Suprapubic skin (tissue), 4 donors: Measurements from ENCODE around the gene LYRM4. TPM values are rescaled to one million over a fixed set of nuclear protein-coding genes. Genes with fewer than 3 reads are reported as not detected.

ENCODE experiments used
- DNase-seq, 2 donors: peaks; one replicate each; pipeline ENCODE4 v3.0.0-alpha.2; 2019; ENCODE audit warnings: low spot score in 2 of 2
- H3K27ac ChIP-seq: fragments of 200-600 bp; sonication (generic); one replicate; pipeline ENCODE4 v1.5.1; 2019
- H3K27me3 ChIP-seq: fragments of 200-600 bp; sonication (generic); one replicate; pipeline ENCODE4 v1.5.1; 2019
- H3K36me3 ChIP-seq: fragments of 200-600 bp; sonication (generic); one replicate; pipeline ENCODE4 v1.5.1; 2019
- H3K4me1 ChIP-seq: fragments of 200-600 bp; sonication (generic); one replicate; pipeline ENCODE4 v1.5.1; 2019
- H3K4me3 ChIP-seq: fragments of 200-600 bp; sonication (generic); one replicate; pipeline ENCODE4 v1.5.1; 2019; ENCODE audit warnings: mild to moderate bottlenecking
- H3K9me3 ChIP-seq: fragments of 200-600 bp; sonication (generic); one replicate; pipeline ENCODE4 v1.5.1; 2019
- CTCF ChIP-seq, 2 donors: fragments of 200-600 bp in 1 of 2; fragments of 450-650 bp in 1 of 2; sonication (generic) in 1 of 2; IDR thresholded peaks; one replicate each; pipeline ENCODE4 v1.5.1; 2016 to 2019; ENCODE audit warnings: antibody characterized with exemption in 2 of 2, mild to moderate bottlenecking in 1 of 2, moderate library complexity in 1 of 2
- EP300 ChIP-seq: sonication (generic); formaldehyde crosslinking; IDR thresholded peaks from one replicate; pipeline ENCODE4 v1.6.1; 2017; ENCODE audit warnings: antibody characterized with exemption
- POLR2A ChIP-seq, 2 donors: fragments of 450-650 bp; IDR thresholded peaks; one replicate each; pipeline ENCODE4 v1.6.1; 2017; ENCODE audit warnings: antibody characterized with exemption in 2 of 2, mild to moderate bottlenecking in 2 of 2, moderate library complexity in 2 of 2
- POLR2AphosphoS5 ChIP-seq, 3 donors: sonication (generic); formaldehyde crosslinking; IDR thresholded peaks; one replicate each; pipeline ENCODE4 v1.6.1; 2017; ENCODE audit warnings: antibody characterized with exemption in 3 of 3
- WGBS: methylation state at CpG from one replicate; pipeline ENCODE4 v1.1.5; 2018; 5-methylcytosine and 5-hydroxymethylcytosine counted together
- total RNA-seq, 4 donors: library from RNA; depleted of rRNA; stranded (reverse); fragments of >200 nt; gene quantifications; one replicate each; pipeline ENCODE4 v1.1.0, GENCODE V29; 2016

The LYRM4 gene
- total RNA-seq, 4 donors from 2014 or later = 16.1 to 37.5 (median 19.6) TPM

GRCh38 chr6:5276581-5276980 lies 15.8 kb upstream of the LYRM4 start:
- H3K9me3 ChIP-seq = no peaks in the 10 kb centered on the region
- no peak overlapping the region for H3K27ac ChIP-seq
- no peaks in the 10 kb centered on the region for H3K36me3 ChIP-seq
- no peak overlapping the region for H3K4me3 ChIP-seq
- TF ChIP-seq CTCF (IDR thresholded peaks at IDR 0.05) = no peak
- TF ChIP-seq EP300 = no peak
- no peak for TF ChIP-seq POLR2A (IDR thresholded peaks at IDR 0.05)
- TF ChIP-seq POLR2AphosphoS5 (IDR thresholded peaks at IDR 0.05) = no peak
- WGBS = 88% methylated on average over 2 of the region's 2 CpGs
- no peaks in the 10 kb centered on the region for H3K4me1 ChIP-seq
- no peak for DNase-seq
- H3K27me3 ChIP-seq = no peaks in the 10 kb centered on the region

- no peaks in the 10 kb centered on the region for H3K9me3 ChIP-seq
- WGBS = 84% methylated on average over 2 of the region's 2 CpGs
- H3K4me3 ChIP-seq = no peak overlapping the region
- no peaks in the 10 kb centered on the region for H3K27me3 ChIP-seq
- TF ChIP-seq CTCF (IDR thresholded peaks at IDR 0.05) (no peak), POLR2A (IDR thresholded peaks at IDR 0.05) (no peak), EP300 (no peak), POLR2AphosphoS5 (IDR thresholded peaks at IDR 0.05) (no peak)
- H3K4me1 ChIP-seq = no peaks in the 10 kb centered on the region
- no peak for DNase-seq
- H3K36me3 ChIP-seq = no peaks in the 10 kb centered on the region
- no peak overlapping the region for H3K27ac ChIP-seq
Measured at GRCh38 chr6:5275497-5275896, 14.7 kb upstream of the LYRM4 start.

GRCh38 chr6:5274231-5274630 lies 13.5 kb upstream of the LYRM4 start:
- no peak overlapping the region for H3K27ac ChIP-seq
- TF ChIP-seq POLR2AphosphoS5 (IDR thresholded peaks at IDR 0.05) (no peak), POLR2A (IDR thresholded peaks at IDR 0.05) (no peak), EP300 (no peak), CTCF (IDR thresholded peaks at IDR 0.05) (no peak)
- WGBS = 93% methylated on average over 3 of the region's 3 CpGs

GRCh38 chr6:5271926-5272325 lies 11.2 kb upstream of the LYRM4 start:
- H3K27me3 ChIP-seq = no peaks in the 10 kb centered on the region
- H3K27ac ChIP-seq = no peak overlapping the region
- no peaks in the 10 kb centered on the region for H3K9me3 ChIP-seq
- H3K4me3 ChIP-seq = no peak overlapping the region
- no peaks in the 10 kb centered on the region for H3K36me3 ChIP-seq
- H3K4me1 ChIP-seq = no peaks in the 10 kb centered on the region
- TF ChIP-seq CTCF (IDR thresholded peaks at IDR 0.05) (no peak), POLR2AphosphoS5 (IDR thresholded peaks at IDR 0.05) (no peak), POLR2A (IDR thresholded peaks at IDR 0.05) (no peak), EP300 (no peak)
- DNase-seq = no peak
- WGBS = 70% methylated on average over 6 of the region's 6 CpGs

More at GRCh38 chr6:5274231-5274630, 13.5 kb upstream of the LYRM4 start:
- no peak for DNase-seq
- no peaks in the 10 kb centered on the region for H3K4me1 ChIP-seq
- no peaks in the 10 kb centered on the region for H3K9me3 ChIP-seq
- no peak overlapping the region for H3K4me3 ChIP-seq
- H3K27me3 ChIP-seq = no peaks in the 10 kb centered on the region
- no peaks in the 10 kb centered on the region for H3K36me3 ChIP-seq

GRCh38 chr6:5270093-5270680 lies 9.4 kb upstream of the LYRM4 start:
- no peaks in the 10 kb centered on the region for H3K27me3 ChIP-seq

More at GRCh38 chr6:5270093-5270680, 9.4 kb upstream of the LYRM4 start:
- TF ChIP-seq EP300 = no peak
- TF ChIP-seq POLR2AphosphoS5 (IDR thresholded peaks at IDR 0.05) = no peak
- no peak for TF ChIP-seq CTCF (IDR thresholded peaks at IDR 0.05)
- no peak for TF ChIP-seq POLR2A (IDR thresholded peaks at IDR 0.05)
- no peaks in the 10 kb centered on the region for H3K9me3 ChIP-seq
- no peaks in the 10 kb centered on the region for H3K4me1 ChIP-seq
- H3K27ac ChIP-seq = no peak overlapping the region
- H3K36me3 ChIP-seq = peaks cover 3% of the 10 kb centered on the region
- DNase-seq = no peak
- 72% methylated on average over 5 of the region's 5 CpGs for WGBS
- H3K4me3 ChIP-seq = no peak overlapping the region
